Measurements from ENCODE around the gene PPP3CB. TPM values are rescaled to one million over a fixed set of nuclear protein-coding genes. Genes with fewer than 3 reads are reported as not detected.

The PPP3CB gene
- total and polyA plus RNA-seq, 10 donors, result 25.5 to 61.2 (median 39.7) TPM

DNA sequence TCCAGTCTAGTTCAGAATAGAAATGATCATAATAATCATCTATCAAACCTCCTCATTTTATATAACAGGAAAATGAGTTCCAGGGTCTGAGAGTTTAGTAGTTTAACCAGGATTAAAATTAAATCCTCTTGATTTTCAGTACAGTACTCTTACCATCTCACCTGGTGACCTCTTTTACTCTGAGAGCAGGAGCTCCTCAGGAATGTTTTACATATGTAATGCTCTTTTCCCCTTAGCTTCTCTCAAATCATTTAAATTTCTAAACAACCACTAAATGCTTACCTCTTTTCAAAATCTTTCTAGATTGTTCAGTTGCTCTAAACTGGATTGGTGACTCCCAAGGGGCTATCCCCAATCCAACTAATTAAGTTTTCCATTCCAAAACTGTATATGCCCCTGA is 10.2 kb upstream of the PPP3CB start:
- intact Hi-C loops (cut with DNase I; ENCODE audit: low total_unique reads), result no loop called here
- no peak for DNase-seq

DNA sequence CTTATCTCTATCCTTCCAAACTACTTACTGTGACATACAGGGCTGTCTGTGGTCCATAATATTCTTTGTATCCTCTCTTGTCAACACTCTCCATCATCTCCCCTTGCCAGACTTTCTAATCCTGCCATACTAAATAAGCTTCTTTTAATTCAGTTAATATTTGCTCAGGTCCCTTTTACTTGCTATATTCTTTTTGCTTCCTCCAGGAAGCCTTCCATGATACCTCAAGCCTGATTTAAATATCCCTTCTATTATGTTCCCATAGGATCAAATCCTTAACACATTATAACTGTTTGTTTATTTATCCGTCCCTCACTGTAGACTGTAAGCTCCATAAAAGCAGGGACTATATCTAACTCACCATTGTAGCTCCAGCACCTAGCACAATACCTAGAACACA is 7.2 kb upstream of the PPP3CB start:
- H3K4me1 ChIP-seq, result peaks cover 10 to 22% (median 13%) of the 10 kb centered on the region in 6 donors
- DNase-seq, result no peak
- intact Hi-C loops (cut with DNase I; ENCODE audit: low total_unique reads), result no loop called here
- H3K9me3 ChIP-seq, result no peaks in the 10 kb centered on the region
- peaks cover 0 to 41% (median 14%) of the 10 kb centered on the region in 6 donors for H3K36me3 ChIP-seq
- H3K4me3 ChIP-seq, result no peak overlapping the region
- TF ChIP-seq, protein P1, sequence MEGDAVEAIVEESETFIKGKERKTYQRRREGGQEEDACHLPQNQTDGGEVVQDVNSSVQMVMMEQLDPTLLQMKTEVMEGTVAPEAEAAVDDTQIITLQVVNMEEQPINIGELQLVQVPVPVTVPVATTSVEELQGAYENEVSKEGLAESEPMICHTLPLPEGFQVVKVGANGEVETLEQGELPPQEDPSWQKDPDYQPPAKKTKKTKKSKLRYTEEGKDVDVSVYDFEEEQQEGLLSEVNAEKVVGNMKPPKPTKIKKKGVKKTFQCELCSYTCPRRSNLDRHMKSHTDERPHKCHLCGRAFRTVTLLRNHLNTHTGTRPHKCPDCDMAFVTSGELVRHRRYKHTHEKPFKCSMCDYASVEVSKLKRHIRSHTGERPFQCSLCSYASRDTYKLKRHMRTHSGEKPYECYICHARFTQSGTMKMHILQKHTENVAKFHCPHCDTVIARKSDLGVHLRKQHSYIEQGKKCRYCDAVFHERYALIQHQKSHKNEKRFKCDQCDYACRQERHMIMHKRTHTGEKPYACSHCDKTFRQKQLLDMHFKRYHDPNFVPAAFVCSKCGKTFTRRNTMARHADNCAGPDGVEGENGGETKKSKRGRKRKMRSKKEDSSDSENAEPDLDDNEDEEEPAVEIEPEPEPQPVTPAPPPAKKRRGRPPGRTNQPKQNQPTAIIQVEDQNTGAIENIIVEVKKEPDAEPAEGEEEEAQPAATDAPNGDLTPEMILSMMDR (IDR thresholded peaks at IDR 0.05 in 8 of 11, conservative IDR thresholded peaks at IDR 0.05 in 3 of 11), result no peak
- TF ChIP-seq POLR2AphosphoS5 (IDR thresholded peaks at IDR 0.05) (no peak), POLR2A (IDR thresholded peaks at IDR 0.05) (no peak)
- 94 to 96% (median 96%) methylated on average over 1 of the region's 1 CpG for WGBS, 5 donors
- no peaks in the 10 kb centered on the region for H3K27me3 ChIP-seq (replicated peaks in 1 of 7)
- no peak overlapping the region for H3K27ac ChIP-seq

More for the DNA sequence above, 10.2 kb upstream of the PPP3CB start:
- no peak overlapping the region for H3K4me3 ChIP-seq
- H3K27me3 ChIP-seq (replicated peaks in 1 of 7), result no peaks in the 10 kb centered on the region
- peaks cover 10 to 14% (median 11%) of the 10 kb centered on the region in 6 donors for H3K4me1 ChIP-seq
- peaks cover 0 to 36% (median 14%) of the 10 kb centered on the region in 6 donors for H3K36me3 ChIP-seq
- H3K27ac ChIP-seq, result no peak overlapping the region
- TF ChIP-seq, protein P1 (IDR thresholded peaks at IDR 0.05 in 8 of 11, conservative IDR thresholded peaks at IDR 0.05 in 3 of 11), result no peak
- TF ChIP-seq POLR2A (IDR thresholded peaks at IDR 0.05) (no peak), POLR2AphosphoS5 (IDR thresholded peaks at IDR 0.05) (no peak)
- no peaks in the 10 kb centered on the region for H3K9me3 ChIP-seq

DNA sequence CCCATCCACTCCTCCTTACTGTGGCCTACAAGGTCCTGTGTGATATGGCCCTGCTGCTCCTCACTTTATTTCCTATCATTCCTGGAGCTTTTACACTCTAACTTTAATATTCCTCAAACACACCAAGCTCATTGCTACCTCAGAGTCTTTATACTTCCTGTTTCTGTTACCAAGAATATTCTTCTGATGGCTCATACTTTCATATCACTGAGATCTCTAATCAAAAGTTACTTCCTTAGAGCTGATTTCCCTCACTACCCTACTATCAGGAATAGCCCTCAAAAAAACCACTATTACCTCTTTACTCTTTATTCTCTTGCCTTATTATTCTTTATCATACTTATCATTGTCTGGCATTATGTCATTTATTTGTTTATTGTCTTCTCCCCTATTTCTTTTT is 5.8 kb upstream of the PPP3CB start:
- peaks cover 0 to 41% (median 14%) of the 10 kb centered on the region in 6 donors for H3K36me3 ChIP-seq
- H3K4me3 ChIP-seq, result no peak overlapping the region

DNA sequence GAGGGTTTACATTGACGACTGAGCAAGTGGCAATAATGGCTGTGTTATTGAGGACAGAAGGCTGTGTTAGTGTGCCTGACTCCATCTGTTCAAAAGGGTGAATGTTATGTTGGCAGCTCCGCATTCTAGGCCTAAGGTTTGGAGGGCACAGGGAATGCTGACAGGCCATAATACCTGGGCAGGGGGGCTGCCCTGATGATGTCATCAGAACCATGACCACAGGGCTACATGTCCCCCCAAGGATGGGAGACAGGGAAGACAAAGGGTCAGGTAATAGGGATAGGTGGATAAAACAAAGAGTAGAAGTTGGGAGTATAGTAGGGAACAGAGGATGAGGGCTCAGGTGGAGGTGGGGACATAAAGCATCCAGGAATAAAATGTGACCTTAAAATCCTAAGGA is 1.8 kb upstream of the PPP3CB start:
- 84 to 90% (median 87%) methylated on average over 2 of the region's 2 CpGs for whole genome bisulfite sequencing, 5 donors
- Histone ChIP-seq H3K36me3 (peaks cover 0 to 12% (median 0%) of the 10 kb centered on the region in 6 donors), H3K27ac (no peak overlapping the region), H3K9me3 (no peaks in the 10 kb centered on the region), H3K27me3 (replicated peaks in 1 of 7) (no peaks in the 10 kb centered on the region), H3K4me3 (no peak overlapping the region), H3K4me1 (peaks cover 41 to 69% (median 48%) of the 10 kb centered on the region in 6 donors)
- TF ChIP-seq, protein P1 (IDR thresholded peaks at IDR 0.05 in 8 of 11, conservative IDR thresholded peaks at IDR 0.05 in 3 of 11), result no peak
- TF ChIP-seq POLR2AphosphoS5 (IDR thresholded peaks at IDR 0.05) (no peak), POLR2A (IDR thresholded peaks at IDR 0.05) (no peak)
- intact Hi-C loops (cut with DNase I; ENCODE audit: low total_unique reads), result no loop called here
- no peak for DNase-seq

More for the DNA sequence above, 5.8 kb upstream of the PPP3CB start:
- intact Hi-C loops (cut with DNase I; ENCODE audit: low total_unique reads), result no loop called here
- H3K27ac ChIP-seq, result peak overlapping the region in 5 of 8 donors; percentile 21 to 65 (median 34)
- H3K27me3 ChIP-seq (replicated peaks in 1 of 7), result no peaks in the 10 kb centered on the region
- no peaks in the 10 kb centered on the region for H3K9me3 ChIP-seq
- TF ChIP-seq, protein P1 (IDR thresholded peaks at IDR 0.05 in 8 of 11, conservative IDR thresholded peaks at IDR 0.05 in 3 of 11), result no peak
- TF ChIP-seq POLR2A (IDR thresholded peaks at IDR 0.05), result no peak
- TF ChIP-seq POLR2AphosphoS5 (IDR thresholded peaks at IDR 0.05), result no peak
- no peak for DNase-seq
- H3K4me1 ChIP-seq, result peaks cover 15 to 36% (median 19%) of the 10 kb centered on the region in 6 donors

Data from spleen (tissue), 11 donors.